KMS-11 (cell line): ENCODE measurements around the gene ARHGAP22.

ENCODE experiments used
- H2AFZ ChIP-seq: fragments of 200-600 bp; sonication (generic); 2 replicates; pipeline ENCODE4 v1.6.1; 2016; ENCODE audit warnings: antibody characterized with exemption, mixed run types, low read depth
- H3K27ac ChIP-seq: fragments of 200-600 bp; sonication (generic); 2 replicates; pipeline ENCODE4 v1.6.1; 2016; ENCODE audit warnings: mild to moderate bottlenecking, mixed run types
- H3K27me3 ChIP-seq: fragments of 200-600 bp; sonication (generic); 2 replicates; pipeline ENCODE4 v1.6.1; 2017; ENCODE audit warnings: mild to moderate bottlenecking, low read depth, mixed run types, moderate library complexity; ENCODE audit not compliant: insufficient read depth
- H3K36me3 ChIP-seq: fragments of 200-600 bp; sonication (generic); 2 replicates; pipeline ENCODE4 v1.6.1; 2017; ENCODE audit warnings: mild to moderate bottlenecking, mixed run types; ENCODE audit not compliant: insufficient read depth
- H3K4me1 ChIP-seq: fragments of 200-600 bp; sonication (generic); 2 replicates; pipeline ENCODE4 v1.6.1; 2016; ENCODE audit warnings: mild to moderate bottlenecking, low read depth, mixed run types; ENCODE audit not compliant: poor library complexity, severe bottlenecking
- H3K4me2 ChIP-seq: fragments of 200-600 bp; sonication (generic); 2 replicates; pipeline ENCODE4 v1.7.0; 2016; ENCODE audit warnings: mild to moderate bottlenecking, mixed run types
- H3K4me3 ChIP-seq: fragments of 200-600 bp; sonication (generic); IDR thresholded peaks from 2 replicates; pipeline ENCODE4 v1.6.1; 2017; ENCODE audit warnings: low read depth, low read length, mixed read lengths; ENCODE audit not compliant: insufficient read depth
- H3K79me2 ChIP-seq: fragments of 200-600 bp; sonication (generic); 2 replicates; pipeline ENCODE4 v1.6.1; 2016; ENCODE audit warnings: low read depth, mixed run types; ENCODE audit not compliant: insufficient read depth
- H3K9ac ChIP-seq: fragments of 200-600 bp; sonication (generic); 2 replicates; pipeline ENCODE4 v1.6.1; 2016; ENCODE audit warnings: mild to moderate bottlenecking, mixed run types
- H4K20me1 ChIP-seq: fragments of 200-600 bp; sonication (generic); 2 replicates; pipeline ENCODE4 v1.6.1; 2016; ENCODE audit warnings: mild to moderate bottlenecking, mixed run types; ENCODE audit not compliant: insufficient read depth
- TF ChIP-seq, protein P1 (sequence below): fragments of 200-600 bp; sonication (generic); conservative IDR thresholded peaks from 2 replicates; pipeline ENCODE4 v1.6.1; 2017; ENCODE audit warnings: low read depth, mild to moderate bottlenecking, antibody characterized with exemption, low read length, moderate library complexity, mixed read lengths

Gene ARHGAP22

DNA sequence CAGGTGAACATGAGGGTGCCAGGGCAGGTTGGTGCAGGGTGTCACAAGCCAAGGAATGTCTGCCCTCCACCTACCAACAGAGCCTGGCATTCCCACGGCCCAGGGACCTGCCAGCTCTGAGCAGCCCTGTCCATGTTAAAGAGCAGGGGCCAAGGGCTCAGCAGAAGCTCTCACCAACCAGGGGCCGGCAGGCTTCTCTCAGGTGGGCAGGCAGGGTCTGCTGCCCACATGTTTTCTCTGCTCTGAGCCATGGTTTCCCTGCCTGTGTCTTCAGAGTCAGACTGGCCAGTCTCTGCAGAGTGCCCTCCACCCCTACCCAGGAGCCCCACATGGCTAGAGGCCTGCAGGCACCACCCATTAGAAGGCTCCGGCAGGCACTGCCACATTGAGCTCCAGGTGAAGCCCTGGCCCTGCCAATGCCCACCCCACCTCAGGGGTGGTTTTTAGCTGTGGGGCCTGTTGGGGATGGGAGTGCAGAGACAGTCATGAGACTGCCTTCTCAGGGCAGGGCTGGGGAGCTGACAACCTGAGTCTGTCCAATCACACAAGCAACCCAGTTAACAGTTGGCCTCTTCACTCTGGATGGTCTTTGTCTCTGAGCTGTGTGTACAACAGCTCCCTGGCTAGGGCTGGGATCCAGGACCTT is 135.9 kb downstream of the ARHGAP22 start:
- Histone ChIP-seq H3K4me2 (no peak overlapping the region), H3K36me3 (no peaks in the 10 kb centered on the region), H2AFZ (no peak overlapping the region), H3K9ac (no peak overlapping the region), H4K20me1 (no peaks in the 10 kb centered on the region), H3K79me2 (no peaks in the 10 kb centered on the region), H3K4me3 (no peak overlapping the region), H3K27ac (no peak overlapping the region), H3K4me1 (no peaks in the 10 kb centered on the region), H3K27me3 (no peaks in the 10 kb centered on the region)
- TF ChIP-seq, protein P1, sequence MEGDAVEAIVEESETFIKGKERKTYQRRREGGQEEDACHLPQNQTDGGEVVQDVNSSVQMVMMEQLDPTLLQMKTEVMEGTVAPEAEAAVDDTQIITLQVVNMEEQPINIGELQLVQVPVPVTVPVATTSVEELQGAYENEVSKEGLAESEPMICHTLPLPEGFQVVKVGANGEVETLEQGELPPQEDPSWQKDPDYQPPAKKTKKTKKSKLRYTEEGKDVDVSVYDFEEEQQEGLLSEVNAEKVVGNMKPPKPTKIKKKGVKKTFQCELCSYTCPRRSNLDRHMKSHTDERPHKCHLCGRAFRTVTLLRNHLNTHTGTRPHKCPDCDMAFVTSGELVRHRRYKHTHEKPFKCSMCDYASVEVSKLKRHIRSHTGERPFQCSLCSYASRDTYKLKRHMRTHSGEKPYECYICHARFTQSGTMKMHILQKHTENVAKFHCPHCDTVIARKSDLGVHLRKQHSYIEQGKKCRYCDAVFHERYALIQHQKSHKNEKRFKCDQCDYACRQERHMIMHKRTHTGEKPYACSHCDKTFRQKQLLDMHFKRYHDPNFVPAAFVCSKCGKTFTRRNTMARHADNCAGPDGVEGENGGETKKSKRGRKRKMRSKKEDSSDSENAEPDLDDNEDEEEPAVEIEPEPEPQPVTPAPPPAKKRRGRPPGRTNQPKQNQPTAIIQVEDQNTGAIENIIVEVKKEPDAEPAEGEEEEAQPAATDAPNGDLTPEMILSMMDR, result no peak

DNA sequence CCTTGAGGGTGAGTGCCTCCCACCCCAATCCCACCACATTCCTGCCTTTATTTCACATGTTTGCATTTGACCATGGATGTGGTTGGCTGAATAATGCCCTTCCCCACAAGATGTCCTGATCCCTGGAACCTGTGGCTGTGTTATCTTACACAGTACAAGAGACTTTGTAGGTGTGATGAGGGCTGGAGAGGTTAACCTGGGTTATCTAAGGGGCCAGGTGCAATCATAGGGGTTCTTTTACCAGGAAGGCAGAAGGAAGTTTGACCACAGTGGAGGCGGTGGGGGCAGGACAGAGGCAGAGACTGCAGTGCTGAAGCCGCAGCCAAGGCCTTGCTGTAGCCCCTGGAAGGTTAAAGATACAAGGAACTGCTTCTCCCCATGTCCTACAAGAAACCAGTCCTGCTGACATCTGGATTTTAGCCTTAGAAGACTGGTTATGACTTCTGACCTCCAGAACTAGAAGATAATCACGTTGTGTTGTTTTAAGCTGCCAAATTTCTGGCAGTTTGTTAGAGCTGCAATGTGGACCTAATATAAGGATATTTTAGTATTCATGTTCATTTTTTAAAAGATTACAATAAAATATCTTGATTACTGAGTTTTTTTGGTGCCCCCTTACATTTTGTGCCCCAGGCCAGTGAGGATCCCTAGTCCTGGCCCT is 136.6 kb downstream of the ARHGAP22 start:
- Histone ChIP-seq H3K4me3 (no peak overlapping the region), H3K4me2 (no peak overlapping the region), H3K4me1 (no peaks in the 10 kb centered on the region), H3K27ac (no peak overlapping the region), H3K79me2 (no peaks in the 10 kb centered on the region), H4K20me1 (no peaks in the 10 kb centered on the region), H2AFZ (no peak overlapping the region), H3K9ac (no peak overlapping the region), H3K27me3 (no peaks in the 10 kb centered on the region), H3K36me3 (no peaks in the 10 kb centered on the region)
- TF ChIP-seq, protein P1, result no peak

DNA sequence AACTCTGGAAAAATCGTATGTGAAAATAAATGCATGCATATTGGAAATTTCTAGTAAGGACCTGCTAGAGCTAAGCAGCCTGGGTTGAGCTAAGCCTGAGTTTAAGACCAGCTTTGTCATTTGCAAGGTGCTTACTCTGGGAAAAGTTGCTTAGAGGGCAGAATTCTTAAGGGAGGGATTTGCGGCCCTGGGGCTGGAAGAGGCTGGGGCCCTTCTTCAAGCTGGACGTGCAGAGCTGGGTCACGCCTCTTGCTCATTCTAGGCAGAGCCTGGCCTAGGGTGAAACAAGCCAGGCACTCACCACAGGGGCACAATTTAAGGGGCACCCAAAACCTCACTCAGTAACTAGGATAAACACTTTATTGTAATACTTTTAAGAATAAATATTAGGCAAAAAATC is 137.2 kb downstream of the ARHGAP22 start:
- Histone ChIP-seq H3K4me1 (no peaks in the 10 kb centered on the region), H3K36me3 (no peaks in the 10 kb centered on the region), H3K4me3 (no peak overlapping the region), H3K9ac (no peak overlapping the region), H3K27me3 (no peaks in the 10 kb centered on the region), H2AFZ (no peak overlapping the region), H3K79me2 (no peaks in the 10 kb centered on the region), H3K4me2 (no peak overlapping the region), H4K20me1 (no peaks in the 10 kb centered on the region), H3K27ac (no peak overlapping the region)
- TF ChIP-seq, protein P1, result no peak

DNA sequence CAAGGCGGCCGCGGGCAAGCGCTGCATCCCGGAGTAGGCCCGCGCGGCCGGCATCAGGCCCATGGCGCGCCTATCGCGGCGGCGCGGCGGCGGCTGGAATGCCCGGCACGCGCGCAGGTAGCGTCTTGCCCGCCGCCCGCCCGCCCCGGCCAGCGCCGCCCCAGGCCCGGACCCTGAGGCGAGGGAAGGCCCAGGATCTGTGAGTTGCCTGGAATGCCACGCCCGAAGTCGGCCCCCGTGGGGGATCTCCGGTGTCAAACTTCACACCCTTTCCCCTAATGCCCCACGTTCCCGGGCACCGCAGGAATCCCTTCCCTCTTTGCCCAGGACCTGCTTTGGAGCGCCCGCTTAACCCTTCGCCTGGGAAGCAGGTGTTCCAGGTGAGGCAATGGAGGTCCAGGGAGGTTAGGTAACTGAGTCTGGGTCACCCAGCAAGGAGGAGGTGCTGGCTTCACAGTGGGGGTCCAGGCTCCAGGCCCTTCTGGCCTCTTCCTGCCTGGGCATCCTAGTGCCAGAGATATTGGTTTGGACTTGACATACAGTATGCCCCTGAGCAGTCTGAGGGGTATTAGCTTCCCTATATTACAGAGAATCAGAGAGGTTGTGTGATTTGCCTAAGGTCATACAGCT is 138.1 kb downstream of the ARHGAP22 start:
- H3K79me2 ChIP-seq, result no peaks in the 10 kb centered on the region
- H3K4me3 ChIP-seq, result no peak overlapping the region
- no peak overlapping the region for H2AFZ ChIP-seq
- no peak overlapping the region for H3K9ac ChIP-seq
- no peaks in the 10 kb centered on the region for H3K27me3 ChIP-seq
- no peaks in the 10 kb centered on the region for H3K36me3 ChIP-seq
- no peak overlapping the region for H3K4me2 ChIP-seq
- TF ChIP-seq, protein P1, result no peak
- H3K4me1 ChIP-seq, result no peaks in the 10 kb centered on the region
- H4K20me1 ChIP-seq, result no peaks in the 10 kb centered on the region
- no peak overlapping the region for H3K27ac ChIP-seq
